ENCODE data around the gene MEPE. TPM values are rescaled to one million over a fixed set of nuclear protein-coding genes. Genes with fewer than 3 reads are reported as not detected.

MEPE gene
- total RNA-seq, 2 donors from 2014 or later: not detected

GRCh38 chr4:87802858-87803257, 29.9 kb upstream of the MEPE start:
- Histone ChIP-seq H3K27me3 (replicated peaks; ENCODE audit: insufficient read depth) (no peaks in the 10 kb centered on the region), H3K4me1 (replicated peaks) (no peaks in the 10 kb centered on the region), H3K4me3 (no peak overlapping the region), H3K27ac (no peak overlapping the region), H3K9me3 (no peaks in the 10 kb centered on the region), H3K36me3 (no peaks in the 10 kb centered on the region)
- TF ChIP-seq CTCF (IDR thresholded peaks at IDR 0.05): no peak
- no peak for TF ChIP-seq POLR2A (IDR thresholded peaks at IDR 0.05)
- TF ChIP-seq POLR2AphosphoS5 (IDR thresholded peaks at IDR 0.05): no peak
- DNase-seq (ENCODE audit: low spot score): no peak
- intact Hi-C loops (cut with DNase I): no loop called here

- 89% methylated on average over 2 of the region's 2 CpGs for WGBS
- intact Hi-C loops (cut with DNase I): no loop called here
- Histone ChIP-seq H3K9me3 (no peaks in the 10 kb centered on the region), H3K36me3 (no peaks in the 10 kb centered on the region), H3K4me1 (replicated peaks) (no peaks in the 10 kb centered on the region), H3K4me3 (no peak overlapping the region), H3K27ac (no peak overlapping the region), H3K27me3 (replicated peaks; ENCODE audit: insufficient read depth) (no peaks in the 10 kb centered on the region)
- no peak for DNase-seq (ENCODE audit: low spot score)
- TF ChIP-seq CTCF (IDR thresholded peaks at IDR 0.05) (no peak), POLR2A (IDR thresholded peaks at IDR 0.05) (no peak), POLR2AphosphoS5 (IDR thresholded peaks at IDR 0.05) (no peak)
Observed at GRCh38 chr4:87803421-87803820, 29.3 kb upstream of the MEPE start.

- Histone ChIP-seq H3K27ac (no peak overlapping the region), H3K4me1 (replicated peaks) (no peaks in the 10 kb centered on the region), H3K9me3 (no peaks in the 10 kb centered on the region), H3K27me3 (replicated peaks; ENCODE audit: insufficient read depth) (no peaks in the 10 kb centered on the region), H3K4me3 (no peak overlapping the region), H3K36me3 (no peaks in the 10 kb centered on the region)
- intact Hi-C loops (cut with DNase I): no loop called here
- DNase-seq (ENCODE audit: low spot score): no peak
- 35% methylated on average over 2 of the region's 2 CpGs for WGBS
- no peak for TF ChIP-seq CTCF (IDR thresholded peaks at IDR 0.05)
- TF ChIP-seq POLR2A (IDR thresholded peaks at IDR 0.05): no peak
- no peak for TF ChIP-seq POLR2AphosphoS5 (IDR thresholded peaks at IDR 0.05)
Observed at GRCh38 chr4:87804871-87805270, 27.9 kb upstream of the MEPE start.

- H3K36me3 ChIP-seq: no peaks in the 10 kb centered on the region
- TF ChIP-seq CTCF (IDR thresholded peaks at IDR 0.05) (no peak), POLR2A (IDR thresholded peaks at IDR 0.05) (no peak), POLR2AphosphoS5 (IDR thresholded peaks at IDR 0.05) (no peak)
- no peak overlapping the region for H3K4me3 ChIP-seq
- no peak for DNase-seq (ENCODE audit: low spot score)
- intact Hi-C loops (cut with DNase I): no loop called here
- 73% methylated on average over 2 of the region's 2 CpGs for WGBS
- H3K27ac ChIP-seq: no peak overlapping the region
- no peaks in the 10 kb centered on the region for H3K9me3 ChIP-seq
- no peaks in the 10 kb centered on the region for H3K4me1 ChIP-seq (replicated peaks)
- H3K27me3 ChIP-seq (replicated peaks; ENCODE audit: insufficient read depth): no peaks in the 10 kb centered on the region
Observed at GRCh38 chr4:87805971-87806370, 26.8 kb upstream of the MEPE start.

- Histone ChIP-seq H3K4me1 (replicated peaks) (no peaks in the 10 kb centered on the region), H3K27me3 (replicated peaks; ENCODE audit: insufficient read depth) (no peaks in the 10 kb centered on the region), H3K36me3 (no peaks in the 10 kb centered on the region), H3K4me3 (no peak overlapping the region), H3K27ac (no peak overlapping the region), H3K9me3 (no peaks in the 10 kb centered on the region)
- intact Hi-C loops (cut with DNase I): no loop called here
- WGBS: 93% methylated on average over 3 of the region's 3 CpGs
- DNase-seq (ENCODE audit: low spot score): no peak
- TF ChIP-seq POLR2AphosphoS5 (IDR thresholded peaks at IDR 0.05): no peak
- no peak for TF ChIP-seq CTCF (IDR thresholded peaks at IDR 0.05)
- TF ChIP-seq POLR2A (IDR thresholded peaks at IDR 0.05): no peak
Observed at GRCh38 chr4:87806520-87806919, 26.2 kb upstream of the MEPE start.

Data from prostate gland (tissue), 2 donors.